HG02623 (cell line): ENCODE results near the gene SAPCD2.
"Not testable (repeated sequence)": the region's sequence is repeated elsewhere in the genome, so short reads cannot be mapped to it uniquely, and the experiment has no call there.

ENCODE experiments used
- ATAC-seq: cut with Tn5 transposase; IDR thresholded peaks from one replicate; pipeline ENCODE4 v1.9.1; 2021; ENCODE audit warnings: moderate library complexity; ENCODE audit not compliant: unreplicated experiment

Gene SAPCD2

DNA sequence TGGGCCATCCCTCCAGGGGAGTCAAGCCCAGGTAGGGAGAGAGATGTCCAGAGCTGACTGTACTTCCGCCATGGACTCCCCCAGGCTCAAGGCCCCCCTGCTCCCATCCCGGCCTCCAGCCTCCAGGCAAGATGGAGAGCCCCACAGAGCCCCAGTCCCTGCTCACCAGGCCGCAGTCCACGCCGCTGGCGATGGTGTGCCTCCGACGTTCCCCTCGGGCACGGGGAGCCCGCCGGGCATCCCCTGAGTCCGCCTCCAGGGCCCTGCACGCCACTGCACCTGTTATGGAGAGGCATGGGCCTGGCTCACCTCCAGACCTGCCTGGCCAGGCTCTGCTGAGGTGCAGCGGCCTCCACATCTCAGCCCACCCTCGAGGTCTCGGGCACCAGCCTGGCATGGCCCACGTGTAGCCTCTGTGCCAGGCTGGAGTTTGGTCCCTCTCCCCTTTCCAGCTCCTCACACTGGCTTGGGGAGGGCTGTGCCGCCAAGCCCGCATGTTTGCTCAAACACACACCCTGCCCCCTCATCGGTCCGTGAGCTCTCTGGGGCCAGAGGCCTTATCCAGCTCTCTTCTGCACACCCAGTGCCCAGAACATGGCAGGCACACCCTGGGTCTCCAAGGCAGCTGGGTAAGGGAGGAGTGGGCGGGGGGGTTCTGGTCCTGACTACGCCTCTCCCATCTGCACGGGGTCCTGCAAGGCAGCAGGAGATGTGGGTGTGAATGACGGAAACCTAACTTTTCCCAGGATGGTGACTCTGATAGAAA lies 4.1 kb downstream of the SAPCD2 start:
- no peak for ATAC-seq

DNA sequence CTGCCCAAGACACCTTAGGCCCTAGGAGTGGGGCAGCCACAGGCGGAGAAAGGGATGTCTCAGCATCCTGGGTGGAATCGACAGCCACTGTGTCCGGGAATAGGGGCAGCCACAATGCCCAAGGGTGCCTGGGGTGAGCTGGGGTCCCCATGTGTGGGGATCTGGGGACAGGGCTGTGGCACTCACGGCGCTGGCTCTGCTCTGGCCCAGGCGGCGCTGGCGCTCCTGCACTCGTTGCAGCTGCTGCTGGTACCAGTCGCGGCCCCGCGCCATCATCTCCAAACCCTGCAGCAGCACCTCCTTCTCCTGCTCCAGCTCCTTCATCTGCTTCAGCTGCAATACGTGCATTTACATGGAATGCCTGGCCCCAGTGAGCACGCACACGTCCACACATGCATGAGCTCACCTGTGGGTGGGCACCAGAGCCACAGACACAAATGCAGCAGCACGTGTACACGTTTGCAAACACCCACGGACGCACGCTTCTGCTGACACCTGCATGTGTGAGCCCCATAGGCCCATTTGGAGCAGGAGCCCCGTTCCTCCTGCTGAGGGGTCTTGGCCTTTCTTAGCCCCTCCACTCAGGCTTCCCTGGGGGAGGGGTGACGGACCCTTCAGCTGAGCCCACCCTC lies 4.9 kb downstream of the SAPCD2 start:
- no peak for ATAC-seq

DNA sequence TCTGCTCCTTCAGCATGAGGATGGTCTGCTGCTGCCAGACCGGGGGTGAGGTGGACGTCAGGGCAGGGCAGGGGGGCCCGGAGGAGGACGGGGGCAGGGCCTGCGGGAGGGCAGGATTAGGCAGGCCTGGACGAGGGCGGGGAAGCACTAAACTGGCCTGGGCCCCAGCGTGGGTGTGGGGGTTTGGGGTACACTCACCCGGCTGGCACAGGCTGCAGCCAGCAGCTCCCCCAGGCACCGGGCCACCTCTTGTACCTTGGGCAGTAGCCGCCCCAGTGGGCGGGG lies 5.5 kb downstream of the SAPCD2 start:
- ATAC-seq = no peak

DNA sequence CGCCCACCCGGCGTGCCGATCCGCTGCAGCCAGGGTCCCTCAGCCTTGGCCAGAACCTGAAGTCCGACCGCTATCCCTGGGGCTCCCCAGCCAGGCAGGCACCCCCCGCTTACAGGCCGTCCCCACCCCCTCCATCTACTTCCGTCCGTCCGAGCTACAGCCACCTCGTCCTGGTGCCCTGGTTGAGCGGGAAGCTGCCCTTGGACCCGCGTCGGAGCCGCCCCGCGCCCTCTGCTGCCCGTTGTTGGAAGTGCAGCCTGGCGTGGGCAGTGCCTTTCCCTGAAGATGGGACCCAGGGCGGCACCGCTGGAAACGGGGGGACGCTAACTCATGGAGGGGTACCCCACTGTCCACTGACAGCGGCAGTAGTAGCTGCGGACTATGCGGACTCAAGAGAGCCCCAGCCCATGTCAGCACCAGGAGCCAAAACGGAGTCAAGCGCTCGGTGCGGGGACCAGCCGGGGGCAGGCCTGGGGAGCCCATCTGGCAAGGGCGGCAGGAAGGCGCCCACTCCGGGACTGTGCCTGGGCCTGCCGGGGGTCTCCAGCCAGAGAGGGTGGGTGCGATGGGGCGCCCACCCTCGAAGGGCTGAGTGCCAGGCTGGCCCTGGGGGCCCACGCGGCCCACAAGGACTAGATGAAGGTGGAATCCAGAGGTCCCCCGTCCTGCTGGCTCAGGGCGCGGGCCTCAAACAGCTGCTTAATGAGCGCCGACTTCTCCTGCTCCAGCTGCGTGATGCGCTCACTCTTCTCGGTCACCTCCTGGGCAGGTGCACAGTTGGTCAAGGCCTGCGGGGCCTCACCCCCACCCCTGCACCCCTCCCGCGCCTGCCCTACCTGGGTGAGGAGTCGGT lies 6.1 kb downstream of the SAPCD2 start:
- no peak for ATAC-seq

DNA sequence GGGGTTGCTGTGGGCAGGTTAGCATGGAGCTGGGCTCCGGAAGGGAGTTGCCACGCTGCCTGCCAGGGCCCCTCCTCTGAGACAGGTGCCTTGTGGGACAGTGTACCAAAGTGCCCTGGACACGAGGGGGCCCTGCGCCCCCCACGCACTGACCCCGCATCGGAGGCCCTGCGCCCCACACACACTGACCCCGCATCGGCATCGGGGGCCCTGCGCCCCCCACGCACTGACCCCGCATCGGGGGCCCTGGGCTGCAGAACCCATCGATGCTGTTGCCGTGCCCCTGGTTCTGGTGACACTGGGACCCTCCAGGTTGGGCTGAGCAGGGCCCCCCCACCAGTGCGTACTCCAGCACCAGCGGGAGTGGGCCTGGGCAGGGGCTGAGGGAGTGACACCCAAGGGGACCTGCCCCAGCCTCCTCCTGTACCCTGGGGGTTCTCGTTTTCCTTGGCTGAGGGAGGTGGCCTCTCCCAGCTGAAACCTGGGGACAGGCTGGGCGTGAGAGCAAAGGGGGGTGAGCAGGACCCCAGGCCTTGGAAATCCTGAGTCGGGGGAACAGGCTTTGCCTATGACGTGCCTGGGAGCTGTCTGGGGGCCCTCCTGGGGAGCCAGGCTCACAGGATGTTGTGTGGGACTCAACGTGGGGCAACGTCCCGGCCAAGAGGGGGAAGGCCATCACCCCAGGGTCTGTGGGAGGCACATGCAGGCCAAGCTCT lies 6.9 kb downstream of the SAPCD2 start:
- no peak for ATAC-seq

DNA sequence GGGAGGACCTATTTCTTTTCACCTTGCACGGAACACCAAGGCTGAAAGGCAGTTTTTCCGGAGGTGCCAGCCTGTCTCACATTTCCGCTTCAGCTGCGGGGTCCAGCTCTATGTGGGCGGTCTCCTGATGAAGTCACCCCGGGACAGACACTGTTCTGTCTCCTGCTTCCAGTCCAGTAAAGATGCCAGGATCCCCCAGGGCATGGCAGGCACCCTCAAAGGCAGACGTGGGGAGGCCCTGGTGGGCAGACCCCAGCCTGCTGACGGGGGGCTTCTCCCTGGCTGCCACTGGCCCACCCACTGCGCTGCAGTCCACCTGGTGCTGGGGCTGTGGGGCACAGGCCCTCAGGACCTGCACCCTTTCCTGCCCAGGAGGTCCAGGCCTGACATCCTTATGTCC lies 7.6 kb downstream of the SAPCD2 start:
- not testable (repeated sequence) for ATAC-seq

DNA sequence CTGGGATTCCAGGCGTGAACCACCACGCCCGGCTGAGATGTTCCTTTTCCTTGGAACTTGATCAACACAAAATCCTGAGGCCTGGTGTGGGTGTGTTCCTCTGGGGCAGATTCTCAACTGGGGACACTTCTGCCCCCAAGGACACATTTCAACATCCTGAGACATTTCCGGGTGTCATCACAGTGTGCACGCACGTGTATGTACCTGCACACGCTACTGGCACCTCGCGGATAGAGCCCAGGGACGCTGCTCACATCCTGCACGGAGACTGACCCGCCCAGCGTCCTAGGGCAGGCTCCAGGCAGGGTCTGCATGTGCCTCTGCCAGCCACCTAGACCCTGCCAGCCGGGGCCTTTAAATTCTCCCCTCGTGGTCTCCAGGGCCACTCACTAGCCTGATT lies 8.0 kb downstream of the SAPCD2 start:
- ATAC-seq = no peak

DNA sequence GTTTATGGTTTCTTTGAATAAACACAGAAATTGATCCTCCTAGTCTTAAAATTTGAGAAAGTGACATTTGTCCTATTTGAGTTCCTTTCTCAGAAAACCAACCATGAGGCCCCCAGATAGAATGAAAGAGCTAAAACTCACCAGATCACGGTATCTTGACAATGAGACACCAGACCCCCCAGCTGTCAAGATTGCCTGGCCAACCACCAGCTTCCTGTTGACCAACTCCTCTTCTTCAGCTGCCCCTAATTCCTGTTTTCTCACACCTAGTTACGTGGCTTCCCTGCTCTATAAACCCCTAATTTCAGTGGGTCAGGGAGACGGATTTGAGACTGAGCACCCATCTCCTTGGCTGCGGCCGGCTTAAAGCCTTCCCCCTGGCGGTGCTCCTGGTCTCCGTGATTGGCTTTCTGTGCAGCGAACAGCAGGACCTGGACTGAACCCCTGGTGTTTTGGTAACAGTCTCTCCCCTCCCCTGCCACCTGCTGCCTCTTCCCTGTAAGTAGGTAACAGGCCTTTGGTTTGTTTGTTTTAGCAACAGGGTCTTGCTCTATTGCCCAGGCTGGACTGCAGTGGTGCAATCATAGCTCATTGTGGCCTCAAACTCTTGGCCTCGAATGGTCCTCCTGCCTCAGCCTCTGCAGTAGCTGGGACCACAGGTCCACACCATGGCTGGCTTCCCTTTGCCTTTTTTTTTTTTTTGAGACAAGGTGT lies 11.7 kb downstream of the SAPCD2 start:
- no peak for ATAC-seq

DNA sequence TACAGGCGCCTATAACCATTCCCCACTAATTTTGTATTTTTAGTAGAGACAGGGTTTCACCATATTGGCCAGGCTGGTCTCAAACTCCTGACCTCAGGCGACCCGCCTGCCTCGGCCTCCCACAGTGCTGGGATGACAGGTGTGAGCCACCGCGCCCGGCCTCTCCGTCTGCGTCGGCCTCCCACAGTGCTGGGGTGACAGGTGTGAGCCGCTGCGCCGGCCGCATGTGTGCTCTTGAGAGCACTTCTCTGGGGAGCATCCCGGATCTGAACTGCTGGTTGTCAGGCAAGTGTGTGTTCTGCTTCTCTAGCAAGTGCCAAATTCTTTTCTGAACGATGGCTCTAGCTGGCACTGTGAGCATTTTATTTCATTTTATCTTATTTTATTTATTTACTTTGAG lies 12.8 kb downstream of the SAPCD2 start:
- no peak for ATAC-seq

DNA sequence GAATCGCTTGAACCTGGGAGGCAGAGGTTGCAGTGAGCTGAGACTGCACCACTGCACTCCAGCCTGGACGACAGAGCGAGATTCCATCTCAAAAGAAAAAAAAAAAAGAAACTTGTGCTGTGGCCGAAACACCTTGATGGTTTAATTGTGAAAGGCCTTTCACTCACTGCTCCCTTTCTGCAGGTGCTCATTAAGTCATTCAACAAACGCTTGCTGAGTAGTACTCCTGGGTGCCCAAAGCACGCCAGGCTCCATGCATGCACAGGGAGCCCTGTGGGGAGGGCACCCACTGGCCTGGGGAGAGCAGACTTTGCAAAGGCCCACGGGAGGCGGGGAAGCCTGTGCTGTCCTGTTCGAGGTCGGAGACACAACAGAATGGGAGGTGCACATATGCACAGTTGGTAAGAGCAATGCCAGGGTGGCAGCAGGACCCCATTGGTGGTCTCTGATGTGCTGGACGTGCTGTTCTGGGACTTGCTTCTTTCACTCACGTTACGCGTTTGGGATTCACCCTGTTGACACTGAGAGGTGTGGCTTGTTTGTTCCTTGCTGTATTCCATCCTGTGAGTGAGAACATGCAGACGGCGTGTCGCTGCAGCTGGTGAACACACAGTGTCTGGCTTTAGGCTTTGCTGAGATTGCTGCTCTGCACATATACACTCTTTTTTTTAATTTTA lies 13.5 kb downstream of the SAPCD2 start:
- ATAC-seq = no peak

DNA sequence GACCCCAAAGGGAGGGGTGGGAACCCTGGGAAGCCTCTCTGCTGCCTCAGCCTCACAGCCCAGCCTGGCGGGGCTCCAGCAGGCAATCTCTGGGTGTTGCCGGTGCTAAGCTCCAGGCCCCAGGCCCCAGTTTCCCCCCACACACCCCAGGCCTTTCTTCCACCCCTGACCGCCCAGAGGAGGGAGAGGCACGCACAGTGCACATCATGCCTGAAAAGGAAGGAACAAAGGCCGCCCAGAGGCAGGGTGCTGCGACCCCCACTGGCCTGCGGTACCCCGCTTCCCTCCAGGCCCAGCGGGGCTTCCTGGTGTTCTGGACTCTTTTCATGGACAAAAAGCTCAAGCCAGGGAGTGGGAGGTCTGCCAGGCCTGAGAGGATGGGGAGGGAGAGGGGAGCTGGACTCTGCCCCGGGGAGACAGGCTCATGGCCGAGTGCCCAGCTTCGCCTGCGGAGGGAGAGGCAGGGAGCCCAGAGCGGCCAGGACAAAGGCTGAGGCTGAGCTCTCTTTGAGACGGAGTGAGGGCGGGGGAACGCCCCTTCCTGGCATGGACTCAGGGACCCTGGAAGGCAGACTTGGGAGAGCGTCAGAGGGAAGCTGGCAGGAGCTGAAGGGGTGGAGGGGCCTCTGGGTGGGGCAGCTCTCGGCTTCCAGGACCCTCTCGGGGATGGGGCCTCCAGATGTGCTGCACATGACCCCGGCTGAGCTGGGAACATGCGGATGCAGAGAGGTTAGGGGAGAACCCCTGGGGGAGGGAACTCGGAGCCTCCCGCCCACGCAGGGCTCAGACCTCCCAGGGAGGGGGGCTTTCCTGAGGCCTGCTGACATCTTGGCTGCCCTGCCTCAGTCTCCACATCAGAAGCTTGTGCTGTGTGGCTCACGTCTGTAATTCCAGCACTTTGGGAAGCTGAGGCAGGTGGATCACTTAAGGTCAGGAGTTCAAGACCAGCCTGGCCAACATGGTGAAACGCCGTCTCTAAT lies 14.7 kb downstream of the SAPCD2 start:
- no peak for ATAC-seq

DNA sequence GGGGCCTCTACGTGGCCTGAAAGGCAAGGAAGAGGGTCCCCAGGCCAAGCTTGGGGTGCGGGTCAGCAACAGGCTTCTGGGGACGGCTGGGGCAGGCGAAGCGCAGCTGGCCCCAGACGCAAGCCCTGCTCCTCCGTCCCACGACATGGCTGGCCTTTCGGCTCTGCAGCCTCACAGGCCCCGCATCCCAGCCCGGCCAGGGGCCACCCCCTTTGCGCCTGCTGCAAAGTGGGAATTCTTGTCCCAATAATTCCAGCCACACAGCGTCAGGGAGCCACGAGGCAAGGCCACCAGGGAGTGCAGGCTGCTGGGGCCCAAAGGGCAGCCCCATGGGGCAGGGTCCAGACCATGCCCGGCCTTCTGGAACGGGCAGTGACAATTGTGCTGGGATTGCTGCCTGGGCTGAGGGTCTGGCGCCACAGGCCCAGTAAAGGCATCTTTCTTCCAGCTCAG lies 15.4 kb downstream of the SAPCD2 start:
- no peak for ATAC-seq

DNA sequence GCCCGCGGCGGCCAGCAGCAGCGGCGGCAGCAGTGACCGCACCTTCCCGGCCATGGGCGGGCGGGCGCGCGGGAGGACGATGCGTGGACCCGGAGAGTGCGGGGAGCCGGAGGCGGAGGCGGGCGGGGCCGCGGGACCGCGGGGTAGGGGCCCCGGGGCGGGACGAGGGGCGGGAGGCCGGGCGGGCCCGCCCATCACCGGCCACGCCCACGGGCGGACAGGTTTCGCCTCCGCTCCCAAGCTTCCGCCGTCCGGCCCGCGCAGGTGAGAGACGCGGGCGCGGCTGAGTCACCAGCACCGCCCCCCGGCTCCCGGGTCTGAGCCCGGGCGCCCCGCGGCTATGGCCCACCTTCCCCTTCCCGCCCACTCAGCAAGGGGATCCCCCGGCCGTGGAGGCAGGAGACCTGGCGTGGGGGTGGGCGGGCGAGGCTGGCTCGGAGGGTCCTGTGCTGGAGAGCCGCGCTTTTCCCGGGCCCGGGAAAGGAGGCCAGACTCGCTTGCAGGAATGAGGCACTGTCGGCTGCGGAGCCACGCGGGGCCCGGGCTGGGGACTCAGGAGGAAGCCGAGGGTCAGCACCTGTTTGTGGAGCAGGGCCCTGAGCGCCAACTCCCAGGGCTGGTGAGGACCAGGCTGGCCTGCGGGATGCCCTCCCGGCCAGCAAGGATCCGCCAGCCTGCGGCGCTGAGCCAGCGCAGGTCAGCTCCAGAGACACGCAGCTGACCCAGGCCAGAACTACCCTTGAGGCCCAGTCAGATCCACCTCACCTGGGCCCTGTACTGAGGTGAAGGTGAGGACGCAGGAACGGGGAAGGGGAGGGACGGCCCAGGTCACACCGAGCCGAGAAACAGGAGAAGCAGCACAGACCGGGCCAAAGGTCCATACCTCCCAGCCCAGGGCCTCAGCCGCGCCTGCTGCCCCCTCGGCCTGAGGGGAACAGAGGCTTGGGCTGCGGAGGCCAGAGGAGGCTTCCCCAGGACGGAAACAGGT lies 16.1 kb downstream of the SAPCD2 start, which contains the start of gene ENTPD2:
Gene ENTPD2 (minus strand): TSS at position 118 of the 988 bp plus-strand sequence. CDS start 64 bp downstream, at position 54.
- no peak for ATAC-seq

DNA sequence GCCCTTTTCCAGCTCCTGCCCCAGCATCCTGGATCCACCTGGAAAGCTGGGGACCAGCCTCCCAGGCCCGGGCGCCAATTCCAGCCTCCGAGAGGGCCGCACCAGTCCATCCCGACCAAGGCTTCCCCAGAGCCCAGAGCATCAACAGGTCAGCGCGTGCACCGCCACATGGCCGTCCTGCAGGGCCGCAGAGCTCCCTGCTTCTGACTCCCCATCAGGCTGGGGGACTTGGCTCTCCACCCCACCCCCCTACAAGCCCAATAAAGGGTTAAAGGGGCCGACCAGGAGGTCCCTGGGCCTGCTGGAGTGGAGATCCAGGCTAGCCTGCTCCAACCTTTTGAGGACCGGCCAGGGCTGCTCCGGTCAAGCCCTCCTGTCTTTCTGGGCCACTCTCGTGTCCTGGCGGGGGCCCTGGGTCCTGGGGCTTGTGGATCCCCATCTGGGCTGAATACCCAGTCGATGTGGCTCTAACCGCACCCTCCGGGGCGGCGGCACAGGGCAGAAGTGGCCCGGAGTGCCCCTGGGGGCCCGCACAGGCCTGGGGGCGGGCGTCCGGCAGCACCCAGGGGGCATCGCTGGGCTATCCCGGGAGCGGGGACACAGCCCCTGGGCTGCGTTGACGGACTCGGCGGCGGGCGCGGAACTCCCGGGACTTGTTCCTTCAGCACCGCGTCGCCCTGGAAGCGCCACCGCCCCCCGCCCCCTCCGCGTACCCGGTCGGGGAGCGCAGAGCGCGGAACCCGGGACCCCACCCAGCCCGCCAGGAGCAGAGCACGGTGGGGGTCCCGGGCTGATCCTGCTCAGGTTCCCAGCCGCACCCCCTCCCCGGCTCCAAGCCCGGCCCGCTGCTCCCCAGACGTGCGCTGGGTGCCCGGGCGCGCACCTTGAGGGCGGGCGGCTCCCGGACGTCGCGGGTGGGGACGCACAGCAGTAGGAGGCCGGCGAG lies 17.1 kb downstream of the SAPCD2 start:
- no peak for ATAC-seq

DNA sequence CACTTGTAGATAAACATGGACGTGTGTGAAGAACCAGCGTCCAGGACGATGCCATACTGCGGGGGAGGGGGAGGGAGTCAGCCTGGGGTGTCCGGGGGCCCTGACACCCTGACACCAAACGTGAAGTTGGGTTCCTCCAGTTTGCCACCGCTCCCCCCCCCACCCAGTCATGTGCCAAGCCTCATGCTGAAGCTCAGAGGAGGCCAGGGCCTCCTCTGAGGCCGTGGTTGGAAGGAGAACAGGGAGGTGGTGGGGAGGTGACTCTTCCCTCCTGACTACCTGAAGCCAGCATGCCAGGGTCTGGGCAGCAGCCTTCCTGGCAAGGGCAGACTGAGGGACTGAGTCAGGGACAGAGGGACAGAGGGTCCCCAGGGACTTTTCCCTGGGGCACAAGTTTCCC lies 18.1 kb downstream of the SAPCD2 start:
- ATAC-seq = no peak

DNA sequence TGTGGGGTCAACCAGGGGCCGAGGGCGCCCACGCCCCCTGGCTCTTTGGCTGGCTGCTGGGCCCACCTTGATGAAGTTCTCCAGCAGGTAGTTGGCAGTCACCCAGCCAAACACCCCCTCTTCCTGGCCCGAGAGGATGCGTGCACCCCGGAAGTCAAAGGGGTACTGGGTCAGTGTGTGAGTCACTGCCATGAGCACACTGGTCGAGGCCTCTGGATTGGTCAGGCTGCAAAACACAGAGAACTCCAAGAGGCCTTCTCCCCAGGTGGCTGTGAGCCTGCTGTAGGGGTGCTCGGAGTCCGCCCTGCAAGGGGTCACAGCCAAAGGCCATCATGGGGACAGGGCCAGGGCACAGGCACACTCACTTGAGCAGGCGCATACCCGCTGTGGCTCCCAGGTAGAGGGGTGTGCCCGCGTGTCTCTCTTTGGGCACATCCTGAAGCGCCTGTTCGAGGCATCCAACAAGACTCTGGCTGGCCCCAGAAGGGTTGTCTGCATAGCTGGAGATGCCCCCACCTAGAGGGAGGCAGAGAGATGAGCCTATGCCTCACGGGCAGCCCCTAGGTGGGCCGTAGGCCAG lies 19.1 kb downstream of the SAPCD2 start:
- ATAC-seq = no peak
